HFFc6 (cell line): ENCODE data around the gene ZNF79. TPM values are rescaled to one million over a fixed set of nuclear protein-coding genes. Genes with fewer than 3 reads are reported as not detected.

Source experiments
- DNase-seq: peaks from one replicate; pipeline ENCODE4 v3.0.0-alpha.2; 2018
- H3K27ac Mint-ChIP-seq: 2 replicates; pipeline ENCODE4 v1.8.0; 2020; ENCODE audit warnings: mild to moderate bottlenecking, mixed read lengths
- H3K27me3 Mint-ChIP-seq: 2 replicates; pipeline ENCODE4 v1.8.0; 2021; ENCODE audit warnings: mild to moderate bottlenecking, moderate library complexity, mixed read lengths; ENCODE audit not compliant: insufficient read depth
- H3K36me3 Mint-ChIP-seq: 2 replicates; pipeline ENCODE4 v1.8.0; 2021; ENCODE audit warnings: low read depth, mixed read lengths
- H3K4me1 Mint-ChIP-seq: 2 replicates; pipeline ENCODE4 v1.8.0; 2020; ENCODE audit warnings: low read depth, mixed read lengths
- H3K4me3 Mint-ChIP-seq: 2 replicates; pipeline ENCODE4 v1.8.0; 2020; ENCODE audit warnings: mild to moderate bottlenecking, moderate library complexity, mixed read lengths
- H3K9me3 Mint-ChIP-seq: 2 replicates; pipeline ENCODE4 v1.8.0; 2020; ENCODE audit warnings: mild to moderate bottlenecking, mixed read lengths
- CTCF ChIP-seq: fragments of 200-600 bp; sonication (generic); IDR thresholded peaks from 2 replicates; pipeline ENCODE4 v1.5.0; 2021; ENCODE audit warnings: antibody characterized with exemption, mild to moderate bottlenecking
- total RNA-seq, 6 experiments: library from RNA; stranded (reverse); fragmentation: NEBNext Ultra II Directional; extraction: Animal tissue kit (Norgen Biotek cat#: 25700); gene quantifications; 2 replicates in 1 of 6; 3 replicates in 5 of 6; pipeline ENCODE4 v1.2.3, GENCODE V29; 2021

ZNF79 gene
- total RNA-seq, 6 experiments from 2014 or later = 6.7 to 8.5 (median 7.6) TPM

GRCh38 chr9:127405344-127406125, 18.6 kb upstream of the ZNF79 start:
- H3K9me3 Mint-ChIP-seq = no peaks in the 10 kb centered on the region
- DNase-seq = no peak
- no peak overlapping the region for H3K4me3 Mint-ChIP-seq
- no peaks in the 10 kb centered on the region for H3K4me1 Mint-ChIP-seq
- no peak overlapping the region for H3K27ac Mint-ChIP-seq
- H3K27me3 Mint-ChIP-seq = no peaks in the 10 kb centered on the region
- H3K36me3 Mint-ChIP-seq = no peaks in the 10 kb centered on the region
- no peak for TF ChIP-seq CTCF

GRCh38 chr9:127406799-127407491, 17.2 kb upstream of the ZNF79 start:
- Mint-ChIP-seq H3K4me3 (no peak overlapping the region), H3K27me3 (no peaks in the 10 kb centered on the region), H3K36me3 (no peaks in the 10 kb centered on the region), H3K9me3 (no peaks in the 10 kb centered on the region), H3K27ac (no peak overlapping the region), H3K4me1 (no peaks in the 10 kb centered on the region)
- no peak for DNase-seq
- TF ChIP-seq CTCF = no peak

GRCh38 chr9:127407492-127407843, 16.7 kb upstream of the ZNF79 start:
- no peak overlapping the region for H3K27ac Mint-ChIP-seq
- H3K9me3 Mint-ChIP-seq = no peaks in the 10 kb centered on the region
- H3K4me1 Mint-ChIP-seq = no peaks in the 10 kb centered on the region
- no peak for TF ChIP-seq CTCF
- DNase-seq = no peak
- no peak overlapping the region for H3K4me3 Mint-ChIP-seq
- H3K36me3 Mint-ChIP-seq = no peaks in the 10 kb centered on the region
- no peaks in the 10 kb centered on the region; the same call in 1 of the 2 replicates for H3K27me3 Mint-ChIP-seq

GRCh38 chr9:127411122-127411521, 13.1 kb upstream of the ZNF79 start:
- Mint-ChIP-seq H3K36me3 (0 out of 2 replicates have a peak, but pooled peaks cover 4% of the 10 kb centered on the region), H3K9me3 (no peaks in the 10 kb centered on the region), H3K4me3 (no peak overlapping the region), H3K27me3 (no peaks in the 10 kb centered on the region; the same call in 1 of the 2 replicates), H3K27ac (no peak overlapping the region), H3K4me1 (peaks cover 2% of the 10 kb centered on the region; the same call in 1 of the 2 replicates)
- TF ChIP-seq CTCF = no peak
- DNase-seq = no peak

- Mint-ChIP-seq H3K27me3 (no peaks in the 10 kb centered on the region; the same call in 1 of the 2 replicates), H3K9me3 (no peaks in the 10 kb centered on the region), H3K27ac (no peak overlapping the region), H3K4me3 (no peak overlapping the region), H3K4me1 (peaks cover 21% of the 10 kb centered on the region), H3K36me3 (peaks cover 4% of the 10 kb centered on the region; the same call in 1 of the 2 replicates)
- no peak for TF ChIP-seq CTCF
- DNase-seq = no peak
These were observed 9.0 kb upstream of the ZNF79 start for GRCh38 chr9:127415141-127415540.
